NCI-H2227 (cell line): ENCODE data around the gene ZMYND8.
"Not testable (repeated sequence)": the region's sequence is repeated elsewhere in the genome, so short reads cannot be mapped to it uniquely, and the experiment has no call there.

ENCODE experiments used
- DNase-seq: peaks from one replicate; lab custom pipeline; 2025; ENCODE audit not compliant: unreplicated experiment; lab: John Stamatoyannopoulos, UW

ZMYND8 gene

GRCh38 chr20:47271046-47271615 lies 85.4 kb downstream of the ZMYND8 start:
- no peak for DNase-seq

DNA sequence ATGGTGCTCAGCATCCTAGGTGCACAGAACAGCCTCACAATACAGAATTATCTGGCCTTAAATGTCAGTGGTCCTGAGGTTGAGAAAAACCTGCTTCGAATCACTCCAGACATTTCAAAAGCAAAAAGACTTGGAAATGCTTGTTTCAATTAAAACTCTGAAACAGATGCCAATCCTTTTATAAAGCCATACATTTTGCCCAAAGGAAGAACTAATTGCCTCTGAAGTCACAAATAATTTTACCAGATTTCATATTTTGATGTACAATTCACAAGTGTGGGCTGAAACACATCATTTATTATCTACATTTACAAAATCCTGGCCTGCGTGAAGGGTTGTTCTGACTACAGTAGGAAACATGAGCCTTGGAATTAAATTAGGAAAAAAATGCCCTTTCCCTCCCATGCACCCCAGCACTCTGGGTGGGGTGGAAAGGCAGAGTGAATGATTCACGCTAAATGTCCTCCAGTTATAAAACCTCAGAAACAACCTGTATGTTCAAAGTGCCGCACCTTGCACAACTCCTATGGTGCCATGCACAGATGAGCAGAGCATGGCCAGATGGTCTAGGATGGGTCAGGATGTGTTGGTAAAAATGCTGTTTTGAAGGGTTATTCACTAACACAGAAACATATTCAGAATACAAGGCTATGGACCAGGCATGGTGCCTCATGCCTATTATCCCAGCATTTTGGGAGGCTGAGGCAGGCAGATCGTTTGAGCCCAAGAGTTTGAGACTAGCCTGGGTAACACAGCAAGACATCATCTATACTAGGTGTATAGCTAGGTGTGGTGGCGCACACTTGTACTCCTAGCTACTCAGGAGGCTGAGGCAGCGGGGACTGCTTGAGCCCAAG lies 87.0 kb downstream of the ZMYND8 start:
- DNase-seq, result no peak

DNA sequence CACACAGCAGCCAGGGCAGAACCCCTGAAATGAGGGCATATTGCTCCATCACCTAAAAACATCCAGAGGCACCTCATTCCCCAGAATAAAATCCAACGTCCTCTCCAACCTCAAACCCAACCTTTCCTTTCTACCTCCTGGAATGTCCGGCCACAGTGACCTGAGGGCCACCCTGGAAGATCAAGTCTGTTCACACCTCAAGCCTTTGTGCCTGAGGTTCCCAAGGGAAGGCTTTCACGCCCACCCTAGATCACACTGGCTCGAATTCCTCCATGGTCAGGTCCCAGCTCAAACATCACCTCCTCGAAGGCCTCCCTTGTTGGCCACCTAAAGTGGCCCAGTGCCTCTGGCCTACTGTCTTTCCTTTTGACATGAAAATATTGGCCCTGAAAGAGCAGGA lies 88.9 kb downstream of the ZMYND8 start:
- DNase-seq, result no peak

- no peak for DNase-seq
Observed at GRCh38 chr20:47266847-47267515, 89.5 kb downstream of the ZMYND8 start.

- DNase-seq, result no peak
Observed at GRCh38 chr20:47265984-47266383, 90.5 kb downstream of the ZMYND8 start.

DNA sequence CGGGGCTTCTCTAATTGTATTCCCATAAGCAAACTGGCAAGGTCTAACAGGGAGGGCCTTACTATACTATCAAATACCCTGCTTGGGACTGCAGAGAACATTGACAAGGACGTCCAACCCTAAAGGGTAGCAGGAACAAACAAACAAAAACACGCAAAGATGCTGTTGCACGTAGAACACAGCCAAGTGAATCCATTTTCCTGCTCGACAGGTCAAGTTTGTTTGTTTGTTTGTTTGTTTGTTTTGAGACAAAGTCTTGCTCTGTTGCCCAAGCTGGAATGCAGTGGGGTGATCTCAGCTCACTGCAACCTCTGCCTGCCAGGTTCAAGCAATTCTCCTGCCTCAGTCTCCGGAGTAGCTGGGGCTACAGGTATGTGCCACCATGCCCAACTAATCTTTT lies 91.3 kb downstream of the ZMYND8 start:
- DNase-seq, result no peak

DNA sequence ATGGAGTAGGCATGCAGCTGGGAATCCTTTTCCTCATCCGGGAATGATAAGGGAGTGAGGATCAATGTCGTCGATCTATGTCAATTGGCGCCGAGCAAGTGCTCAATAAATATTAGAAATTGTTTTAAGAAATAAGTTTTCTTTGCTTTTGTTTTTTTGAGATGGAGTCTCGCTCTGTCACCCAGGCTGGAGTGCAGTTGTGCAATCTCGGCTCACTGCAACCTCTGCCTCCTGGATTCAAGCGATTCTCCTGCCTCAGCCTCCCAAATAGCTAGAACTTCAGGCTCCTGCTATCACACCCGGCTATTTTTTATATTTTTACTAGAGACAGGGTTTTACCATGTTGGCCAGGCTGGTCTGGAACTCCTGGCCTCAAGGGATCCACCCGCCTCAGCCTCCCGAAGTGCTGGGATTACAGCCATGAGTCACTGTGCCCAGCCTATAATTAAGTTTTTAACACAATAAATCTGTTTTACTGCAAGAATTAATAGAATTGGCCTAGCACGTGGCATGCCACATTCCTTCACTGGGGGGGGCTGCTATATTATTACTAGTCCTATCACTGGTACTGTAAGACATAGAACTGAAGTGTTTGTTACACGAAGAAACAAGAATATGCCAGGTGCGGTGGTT lies 92.2 kb downstream of the ZMYND8 start:
- DNase-seq, result not testable (repeated sequence)

DNA sequence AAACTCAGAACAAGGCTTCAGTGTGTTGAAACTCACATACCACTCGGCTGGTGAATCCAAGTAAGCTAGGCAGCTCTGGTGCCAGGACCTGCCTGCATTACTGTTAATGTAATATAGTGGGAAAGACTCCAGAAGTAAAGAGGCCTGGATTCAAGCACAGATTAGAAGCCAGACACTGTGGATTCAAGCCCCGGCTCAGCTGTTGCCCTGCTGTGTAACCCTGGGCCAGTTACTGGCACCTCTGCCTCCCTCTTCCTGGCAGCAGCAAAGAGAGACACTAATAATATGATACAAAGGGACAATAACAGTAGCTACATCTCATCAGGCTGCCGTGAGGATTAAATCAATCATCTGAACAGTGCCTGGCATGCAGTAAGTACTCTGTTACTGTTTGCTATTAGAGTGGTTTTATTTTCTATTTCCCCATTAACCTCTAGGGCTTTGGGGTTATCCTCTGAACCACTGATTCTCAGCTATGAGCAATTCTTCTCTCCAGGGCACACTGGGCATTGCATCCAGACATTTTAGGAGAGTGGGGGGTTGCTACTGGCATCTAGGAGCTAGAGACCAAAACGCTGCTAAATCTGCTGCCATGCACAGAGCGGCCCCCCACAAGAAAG lies 92.9 kb downstream of the ZMYND8 start:
- DNase-seq, result peak; percentile 63

GRCh38 chr20:47263080-47263464 lies 93.4 kb downstream of the ZMYND8 start:
- DNase-seq, result no peak

GRCh38 chr20:47262365-47263013 lies 94.0 kb downstream of the ZMYND8 start:
- no peak for DNase-seq

- no peak for DNase-seq
Observed at GRCh38 chr20:47262008-47262364, 94.5 kb downstream of the ZMYND8 start.

DNA sequence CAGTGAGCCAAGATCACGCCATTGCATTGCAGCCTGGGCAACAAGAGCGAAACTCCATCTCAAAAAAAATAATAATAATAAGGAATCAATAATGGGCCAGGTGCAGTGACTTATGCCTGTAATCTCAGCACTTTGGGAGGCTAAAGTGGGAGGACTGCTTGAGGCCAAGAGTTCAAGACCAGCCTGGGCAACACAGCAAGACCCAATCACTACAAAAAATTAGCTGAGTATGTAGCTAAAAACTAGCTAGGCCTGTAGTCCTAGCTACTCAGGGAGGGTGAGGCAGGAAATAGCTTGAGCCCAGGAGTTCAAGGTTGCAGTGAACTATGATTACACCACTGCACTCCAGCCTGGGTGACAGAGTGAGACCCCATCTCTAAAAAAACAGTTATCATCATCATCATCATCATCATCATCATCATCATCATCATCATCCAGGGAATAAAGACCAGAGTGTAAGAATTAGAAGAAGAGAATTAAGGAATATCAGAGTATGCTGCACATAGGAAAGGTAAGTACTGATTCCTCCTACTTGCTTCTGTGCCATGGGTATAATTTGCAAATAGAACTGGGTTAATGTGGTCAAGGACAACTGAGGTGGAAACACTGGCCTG lies 95.2 kb downstream of the ZMYND8 start:
- DNase-seq, result not testable (repeated sequence)

DNA sequence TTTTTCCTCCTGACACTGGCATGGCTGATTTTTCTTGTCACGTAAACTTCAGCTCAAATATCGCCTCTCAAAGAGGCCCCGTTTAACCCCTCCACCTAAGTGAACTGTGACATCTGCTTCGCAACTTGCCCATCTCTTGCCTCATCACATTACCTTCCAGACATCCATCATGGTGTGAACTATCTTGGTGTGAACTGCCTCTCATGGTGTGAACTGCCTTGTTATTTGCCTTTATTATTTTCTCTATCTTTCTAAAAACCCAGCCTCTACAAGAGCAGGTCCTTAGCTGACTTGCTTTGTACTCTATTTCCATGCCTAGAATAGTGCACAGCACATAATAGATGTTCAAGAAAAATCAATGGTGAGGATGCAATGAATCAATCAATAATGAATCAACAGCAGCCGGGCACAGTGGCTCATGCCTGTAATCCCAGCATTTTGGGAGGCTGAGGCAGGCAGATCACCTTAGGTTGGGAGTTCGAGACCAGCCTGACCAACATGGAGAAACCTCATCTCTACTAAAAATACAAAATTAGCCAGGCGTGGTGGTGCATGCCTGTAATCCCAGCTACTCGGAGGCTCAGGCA lies 95.9 kb downstream of the ZMYND8 start:
- DNase-seq, result not testable (repeated sequence)

- no peak for DNase-seq
Observed at GRCh38 chr20:47258745-47259695, 97.5 kb downstream of the ZMYND8 start.

DNA sequence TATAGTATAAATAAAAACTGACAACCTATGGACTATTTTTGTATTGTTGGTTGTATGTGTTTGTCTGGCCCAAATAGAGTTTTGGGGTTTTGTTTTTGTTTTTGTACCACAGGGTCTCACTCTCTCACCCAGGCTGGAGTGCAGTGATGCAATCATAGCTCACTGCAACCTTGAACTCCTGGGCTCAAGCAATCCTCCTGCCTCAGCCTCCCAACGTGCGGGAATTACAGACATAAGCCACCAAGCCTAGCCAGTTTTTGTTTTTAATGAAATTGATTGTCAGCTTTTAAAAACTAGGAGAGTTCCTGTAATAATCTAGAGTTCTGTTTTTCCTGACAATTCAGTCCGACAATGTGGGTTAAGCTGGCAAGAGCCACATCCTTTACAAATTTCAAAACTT lies 98.7 kb downstream of the ZMYND8 start:
- no peak for DNase-seq

GRCh38 chr20:47257256-47257655 lies 99.2 kb downstream of the ZMYND8 start:
- no peak for DNase-seq

- no peak for DNase-seq
Observed at GRCh38 chr20:47256668-47257236, 99.7 kb downstream of the ZMYND8 start.

DNA sequence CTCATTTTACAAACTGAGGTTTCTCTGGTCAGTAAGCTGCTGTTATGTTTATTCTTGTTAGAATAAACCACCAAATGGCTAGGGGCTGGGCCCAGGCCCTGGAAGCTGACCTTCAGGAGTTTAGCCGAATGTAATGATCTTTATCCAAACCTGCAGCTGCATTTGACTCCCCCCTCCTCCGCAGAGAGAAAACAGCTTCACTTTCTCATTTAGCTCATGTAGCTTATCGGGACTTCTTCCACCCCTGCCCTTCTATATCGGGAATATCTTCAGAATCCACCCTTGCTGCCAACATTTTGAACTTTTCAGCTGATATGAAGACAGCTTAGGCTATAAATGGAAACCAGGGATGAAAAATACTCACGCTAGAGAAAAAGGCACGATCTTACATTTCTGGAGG lies 102.6 kb downstream of the ZMYND8 start:
- DNase-seq, result no peak
